H9 (cell line): ENCODE results near the gene TMEM161A. TPM values are rescaled to one million over a fixed set of nuclear protein-coding genes. Genes with fewer than 3 reads are reported as not detected.

Experiments
- DNase-seq: peaks from one replicate; pipeline ENCODE4 v3.0.0-alpha.2; 2017
- H2AFZ ChIP-seq: one replicate; pipeline ENCODE4 v1.6.1; 2013; ENCODE audit warnings: mild to moderate bottlenecking, low read length, control low read depth, moderate library complexity
- H2AK5ac ChIP-seq: 2 replicates; pipeline ENCODE4 v1.6.1; 2013; ENCODE audit warnings: low read length, control low read depth, mixed read lengths; ENCODE audit not compliant: insufficient read length
- H2BK120ac ChIP-seq: one replicate; pipeline ENCODE4 v1.6.1; 2013; ENCODE audit warnings: low read depth, mild to moderate bottlenecking, low read length, control low read depth, inconsistent platforms; ENCODE audit not compliant: poor library complexity, severe bottlenecking
- H2BK12ac ChIP-seq: 2 replicates; pipeline ENCODE4 v1.6.1; 2013; ENCODE audit warnings: low read length, control low read depth, mixed read lengths, low read depth; ENCODE audit not compliant: insufficient read length
- H2BK15ac ChIP-seq: 2 replicates; pipeline ENCODE4 v1.6.1; 2013; ENCODE audit warnings: low read depth, low read length, control low read depth
- H2BK20ac ChIP-seq: one replicate; pipeline ENCODE4 v1.6.1; 2013; ENCODE audit warnings: low read depth, mild to moderate bottlenecking, low read length, control low read depth, inconsistent platforms; ENCODE audit not compliant: poor library complexity, severe bottlenecking
- H2BK5ac ChIP-seq: 2 replicates; pipeline ENCODE4 v1.6.1; 2013; ENCODE audit warnings: low read length, control low read depth, mixed read lengths; ENCODE audit not compliant: insufficient read length
- H3K14ac ChIP-seq: 2 replicates; pipeline ENCODE4 v1.6.1; 2013; ENCODE audit warnings: low read length, control low read depth; ENCODE audit not compliant: insufficient read depth
- H3K18ac ChIP-seq: 2 replicates; pipeline ENCODE4 v1.6.1; 2013; ENCODE audit warnings: low read depth, mild to moderate bottlenecking, mixed read lengths, low read length, control low read depth; ENCODE audit not compliant: insufficient read length
- H3K23ac ChIP-seq: 2 replicates; pipeline ENCODE4 v1.6.1; 2013; ENCODE audit warnings: low read length, control low read depth, mixed read lengths, low read depth; ENCODE audit not compliant: insufficient read length
- H3K23me2 ChIP-seq: 2 replicates; pipeline ENCODE4 v1.6.1; 2013; ENCODE audit warnings: low read depth, mild to moderate bottlenecking, mixed read lengths, low read length, control low read depth; ENCODE audit not compliant: insufficient read length, poor library complexity, severe bottlenecking
- H3K27ac ChIP-seq: 2 replicates; pipeline ENCODE4 v1.5.1; 2013; ENCODE audit warnings: low read length, control low read depth, mixed read lengths, low read depth; ENCODE audit not compliant: insufficient read length
- H3K27me3 ChIP-seq: 2 replicates; pipeline ENCODE4 v1.6.1; 2013; ENCODE audit warnings: low read length, control low read depth, inconsistent platforms; ENCODE audit not compliant: insufficient read depth
- H3K4ac ChIP-seq: 2 replicates; pipeline ENCODE4 v1.6.1; 2013; ENCODE audit warnings: low read depth, mild to moderate bottlenecking, control low read depth, inconsistent platforms, low read length, moderate library complexity
- H3K4me1 ChIP-seq: 2 replicates; pipeline ENCODE4 v1.6.1; 2013; ENCODE audit warnings: low read length, control low read depth, inconsistent platforms; ENCODE audit not compliant: insufficient read depth
- H3K4me2 ChIP-seq: 2 replicates; pipeline ENCODE4 v1.6.1; 2013; ENCODE audit warnings: low read length, control low read depth, mixed read lengths; ENCODE audit not compliant: insufficient read length, insufficient read depth
- H3K56ac ChIP-seq: 2 replicates; pipeline ENCODE4 v1.6.1; 2013; ENCODE audit warnings: low read depth, mild to moderate bottlenecking, mixed read lengths, low read length, control low read depth; ENCODE audit not compliant: insufficient read length
- H3K79me1 ChIP-seq: 2 replicates; pipeline ENCODE4 v1.6.1; 2013; ENCODE audit warnings: low read depth, mild to moderate bottlenecking, moderate library complexity, low read length, control low read depth, inconsistent platforms; ENCODE audit not compliant: insufficient read depth, poor library complexity, severe bottlenecking
- H3K79me2 ChIP-seq: 2 replicates; pipeline ENCODE4 v1.6.1; 2013; ENCODE audit warnings: low read length, control low read depth, inconsistent platforms; ENCODE audit not compliant: insufficient read depth
- H3K9ac ChIP-seq: 2 replicates; pipeline ENCODE4 v1.6.1; 2013; ENCODE audit warnings: low read length, control low read depth, mixed read lengths; ENCODE audit not compliant: insufficient read length; ENCODE audit errors: extremely low read depth
- H3K9me3 ChIP-seq: one replicate; pipeline ENCODE4 v1.6.1; 2013; ENCODE audit warnings: low read depth, low read length, inconsistent platforms; ENCODE audit not compliant: control insufficient read depth
- H3T11ph ChIP-seq: one replicate; pipeline ENCODE4 v1.6.1; 2013; ENCODE audit warnings: mild to moderate bottlenecking, low read length, control low read depth, inconsistent platforms
- H4K20me1 ChIP-seq: one replicate; pipeline ENCODE4 v1.6.1; 2013; ENCODE audit not compliant: control insufficient read depth, insufficient read length, insufficient read depth
- H4K5ac ChIP-seq: 2 replicates; pipeline ENCODE4 v1.6.1; 2013; ENCODE audit warnings: low read depth, mild to moderate bottlenecking, mixed read lengths, low read length, control low read depth; ENCODE audit not compliant: insufficient read length
- H4K8ac ChIP-seq: replicated peaks from 2 replicates; pipeline ENCODE4 v1.6.1; 2013; ENCODE audit warnings: low read length, control low read depth, mixed read lengths, low read depth; ENCODE audit not compliant: insufficient read length
- H4K91ac ChIP-seq: 2 replicates; pipeline ENCODE4 v1.6.1; 2013; ENCODE audit warnings: low read depth, mild to moderate bottlenecking, moderate library complexity, mixed read lengths, low read length, control low read depth; ENCODE audit not compliant: insufficient read length
- H3K27ac Mint-ChIP-seq, 3 experiments: 2 replicates in 2 of 3; 3 replicates in 1 of 3; pipeline ENCODE4 v1.8.0; 2020 to 2021; ENCODE audit warnings: mixed read lengths in 3 of 3, mild to moderate bottlenecking in 1 of 3, moderate library complexity in 1 of 3
- H3K27me3 Mint-ChIP-seq: 2 replicates; pipeline ENCODE4 v1.8.0; 2021; ENCODE audit warnings: low read depth, mild to moderate bottlenecking, moderate library complexity, mixed read lengths
- H3K36me3 Mint-ChIP-seq, 3 experiments: 2 replicates in 2 of 3; 3 replicates in 1 of 3; pipeline ENCODE4 v1.8.0; 2020 to 2021; ENCODE audit warnings: low read depth in 3 of 3, mixed read lengths in 3 of 3; ENCODE audit not compliant: insufficient read depth in 1 of 3
- H3K4me1 Mint-ChIP-seq, 2 experiments: 2 replicates each; pipeline ENCODE4 v1.8.0; 2020; ENCODE audit warnings: mixed read lengths in 2 of 2
- H3K4me3 Mint-ChIP-seq, 2 experiments: 2 replicates in 1 of 2; 3 replicates in 1 of 2; pipeline ENCODE4 v1.8.0; 2020 to 2021; ENCODE audit warnings: mild to moderate bottlenecking in 2 of 2, mixed read lengths in 2 of 2, moderate library complexity in 1 of 2
- H3K9me3 Mint-ChIP-seq, 2 experiments: 2 replicates in 1 of 2; 3 replicates in 1 of 2; pipeline ENCODE4 v1.8.0; 2020; ENCODE audit warnings: mild to moderate bottlenecking in 2 of 2, mixed read lengths in 2 of 2, moderate library complexity in 1 of 2
- WGBS: extraction: QIAGEN DNeasy Blood & Tissue Kit; methylation state at CpG from one replicate; pipeline ENCODE4 v1.1.7; 2013; ENCODE audit warnings: missing lambda C conversion rate, low lambda C conversion rate, mixed read lengths; ENCODE audit not compliant: insufficient read length; ENCODE audit errors: extremely low coverage; 5-methylcytosine and 5-hydroxymethylcytosine counted together
- total RNA-seq: library from RNA; stranded (reverse); gene quantifications from 2 replicates; pipeline ENCODE4 v1.2.1, GENCODE V29; 2021
- TF ChIP-seq, protein P1 (sequence below): fragments of 200-600 bp; sonication (generic); conservative IDR thresholded peaks from 3 replicates; pipeline ENCODE4 v1.8.0; 2021; ENCODE audit warnings: antibody characterized with exemption, mild to moderate bottlenecking

Gene TMEM161A
- total RNA-seq, 1 experiment from 2014 or later: 40.9 TPM

DNA sequence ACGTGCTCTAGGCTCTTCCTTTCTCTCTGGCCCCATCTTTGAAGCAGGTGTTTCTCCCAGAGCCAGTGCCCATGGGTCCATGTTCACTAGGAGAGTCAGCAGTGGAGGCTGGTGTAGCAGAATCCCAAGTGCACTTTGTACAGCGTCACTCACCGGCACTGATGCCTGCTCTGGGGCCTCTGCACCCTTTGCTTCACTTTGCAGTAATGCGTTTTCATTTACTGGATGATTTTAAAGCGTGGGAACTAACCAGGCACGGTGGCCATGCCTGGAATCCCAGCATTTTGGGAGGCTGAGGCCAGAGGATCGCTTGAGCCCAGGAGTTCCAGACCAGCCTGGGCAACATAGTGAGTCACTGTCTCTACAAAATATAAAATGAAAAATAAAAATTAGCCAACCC lies 43.8 kb downstream of the TMEM161A start:
- Histone ChIP-seq H3K79me2 (no peaks in the 10 kb centered on the region), H3K56ac (no peak overlapping the region)
- H3K27ac Mint-ChIP-seq: no peak overlapping the region

More for the DNA sequence above, 43.8 kb downstream of the TMEM161A start:
- DNase-seq: no peak
- Histone ChIP-seq H3T11ph (no peak overlapping the region), H4K91ac (no peak overlapping the region), H3K4me2 (no peak overlapping the region), H3K4me1 (peaks cover 4% of the 10 kb centered on the region; the same call in 1 of the 2 replicates), H2BK15ac (no peak overlapping the region), H3K23ac (no peak overlapping the region), H4K20me1 (no peaks in the 10 kb centered on the region), H4K8ac (no peak overlapping the region), H3K4ac (no peak overlapping the region), H3K79me1 (no peaks in the 10 kb centered on the region), H2BK12ac (no peak overlapping the region), H3K23me2 (no peaks in the 10 kb centered on the region), H3K27me3 (no peaks in the 10 kb centered on the region; the same call in 1 of the 2 replicates), H3K9ac (no peak overlapping the region), H3K14ac (peak overlapping the region; percentile 43; the same call in 1 of the 2 replicates), H2BK5ac (no peak overlapping the region), H3K18ac (no peak overlapping the region), H2BK120ac (no peak overlapping the region), H2BK20ac (no peak overlapping the region), H2AK5ac (peak overlapping the region; percentile 21), H4K5ac (no peak overlapping the region), H3K27ac (no peak overlapping the region), H2AFZ (no peak overlapping the region), H3K9me3 (no peaks in the 10 kb centered on the region)
- peaks cover 20 to 25% of the 10 kb centered on the region in 2 experiments for H3K4me1 Mint-ChIP-seq
- H3K27me3 Mint-ChIP-seq: peaks cover 25% of the 10 kb centered on the region
- H3K4me3 Mint-ChIP-seq: no peak overlapping the region
- no peaks in the 10 kb centered on the region for H3K9me3 Mint-ChIP-seq
- TF ChIP-seq, protein P1, sequence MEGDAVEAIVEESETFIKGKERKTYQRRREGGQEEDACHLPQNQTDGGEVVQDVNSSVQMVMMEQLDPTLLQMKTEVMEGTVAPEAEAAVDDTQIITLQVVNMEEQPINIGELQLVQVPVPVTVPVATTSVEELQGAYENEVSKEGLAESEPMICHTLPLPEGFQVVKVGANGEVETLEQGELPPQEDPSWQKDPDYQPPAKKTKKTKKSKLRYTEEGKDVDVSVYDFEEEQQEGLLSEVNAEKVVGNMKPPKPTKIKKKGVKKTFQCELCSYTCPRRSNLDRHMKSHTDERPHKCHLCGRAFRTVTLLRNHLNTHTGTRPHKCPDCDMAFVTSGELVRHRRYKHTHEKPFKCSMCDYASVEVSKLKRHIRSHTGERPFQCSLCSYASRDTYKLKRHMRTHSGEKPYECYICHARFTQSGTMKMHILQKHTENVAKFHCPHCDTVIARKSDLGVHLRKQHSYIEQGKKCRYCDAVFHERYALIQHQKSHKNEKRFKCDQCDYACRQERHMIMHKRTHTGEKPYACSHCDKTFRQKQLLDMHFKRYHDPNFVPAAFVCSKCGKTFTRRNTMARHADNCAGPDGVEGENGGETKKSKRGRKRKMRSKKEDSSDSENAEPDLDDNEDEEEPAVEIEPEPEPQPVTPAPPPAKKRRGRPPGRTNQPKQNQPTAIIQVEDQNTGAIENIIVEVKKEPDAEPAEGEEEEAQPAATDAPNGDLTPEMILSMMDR: no peak
- no CpG with 5 or more reads among the region's 7 CpGs for WGBS
- H3K36me3 Mint-ChIP-seq: no peaks in the 10 kb centered on the region
